Activated CD8-positive, alpha-beta T cell treated with anti-CD3 and anti-CD28 coated beads for 36 hours (primary cell): ENCODE data around the gene ASAH2. TPM values are rescaled to one million over a fixed set of nuclear protein-coding genes. Genes with fewer than 3 reads are reported as not detected.

Source experiments
- ATAC-seq: fragments of 200-7000 bp; cut with Tn5 transposase; one replicate; pipeline ENCODE4 v1.10.0; 2021; ENCODE audit warnings: mild to moderate bottlenecking, moderate library complexity
- CTCF ChIA-PET: fragments of 350-600 bp; sonication (Branson Sonifier 250); formaldehyde crosslinking; loops from one replicate; lab custom pipeline; 2021; ENCODE audit warnings: antibody characterized with exemption; lab: Charles Lee
- POLR2A ChIA-PET: fragments of 350-600 bp; sonication (Branson Sonifier 250); formaldehyde crosslinking; loops from one replicate; lab custom pipeline; 2021; ENCODE audit warnings: antibody characterized with exemption; lab: Charles Lee
- DNase-seq: peaks from one replicate; pipeline ENCODE4 v3.0.0-alpha.2; 2020
- H3K27ac Mint-ChIP-seq: one replicate; pipeline ENCODE4 v1.8.0; 2021; ENCODE audit warnings: mild to moderate bottlenecking, mixed read lengths
- H3K27me3 Mint-ChIP-seq: one replicate; pipeline ENCODE4 v1.8.0; 2021; ENCODE audit warnings: mixed read lengths
- H3K36me3 Mint-ChIP-seq: one replicate; pipeline ENCODE4 v1.8.0; 2021; ENCODE audit warnings: low read depth, mixed read lengths
- H3K4me1 Mint-ChIP-seq: one replicate; pipeline ENCODE4 v1.8.0; 2021; ENCODE audit warnings: low read depth, mixed read lengths
- H3K4me3 Mint-ChIP-seq: one replicate; pipeline ENCODE4 v1.8.0; 2021; ENCODE audit warnings: mild to moderate bottlenecking, moderate library complexity, mixed read lengths
- H3K9me3 Mint-ChIP-seq: one replicate; pipeline ENCODE4 v1.8.0; 2021; ENCODE audit warnings: mixed read lengths
- CTCF ChIP-seq: fragments of 200-600 bp; IDR thresholded peaks from one replicate; pipeline ENCODE4 v1.8.0; 2022; ENCODE audit warnings: antibody characterized with exemption, mild to moderate bottlenecking
- intact Hi-C: fragments of 100-400 bp; cut with micrococcal nuclease; formaldehyde crosslinking; loops from one replicate; pipeline ENCODE4 v1.10.0; 2022
- total RNA-seq, 2 experiments: library from RNA; stranded (reverse); gene quantifications; one replicate each; pipeline ENCODE4 v1.2.3, GENCODE V29; 2021

Gene ASAH2
- 1 to 10 TPM; 1.8 to 2.9 TPM for total RNA-seq

GRCh38 chr10:50251394-50251793 lies at the start of gene ASAH2:
ASAH2 (minus strand) TSS chr10:50251516; CDS start chr10:50248610, 2,906 bp downstream.
- DNase-seq (no peak), ATAC-seq (no peak)
- H3K27ac Mint-ChIP-seq = no peak within 1 kb of the TSS
- CTCF ChIA-PET = interaction anchor here (0.9 to 1.2 kb wide), 2 partner anchors 12 to 24 kb away, joined by 3 read pairs; no protein-coding TSS in a partner anchor
- POLR2A ChIA-PET = no interaction called here
- intact Hi-C loops = no loop called here
- TF ChIP-seq CTCF = no peak
- peaks cover 30% of the 10 kb centered on the region for H3K27me3 Mint-ChIP-seq
- no peaks in the 10 kb centered on the region for H3K9me3 Mint-ChIP-seq
- no peak within 1 kb of the TSS for H3K4me3 Mint-ChIP-seq
- no peaks in the 10 kb centered on the region for H3K4me1 Mint-ChIP-seq
- H3K36me3 Mint-ChIP-seq = no peaks in the 10 kb centered on the region

- intact Hi-C loops = no loop called here
- POLR2A ChIA-PET = no interaction called here
- CTCF ChIA-PET = no interaction called here
- peaks cover 10% of the 10 kb centered on the region for H3K9me3 Mint-ChIP-seq
- ATAC-seq = no peak
- no peak overlapping the region for H3K4me3 Mint-ChIP-seq
- no peak for DNase-seq
- H3K27me3 Mint-ChIP-seq = no peaks in the 10 kb centered on the region
- peaks cover 2% of the 10 kb centered on the region for H3K36me3 Mint-ChIP-seq
- H3K4me1 Mint-ChIP-seq = peaks cover 3% of the 10 kb centered on the region
- H3K27ac Mint-ChIP-seq = no peak overlapping the region
- no peak for TF ChIP-seq CTCF
Observed at GRCh38 chr10:50299948-50300669, 48.8 kb upstream of the ASAH2 start.

GRCh38 chr10:50295367-50295766 lies 44.1 kb upstream of the ASAH2 start:
- ChIA-PET CTCF (interaction anchor here (1.4 to 1.8 kb wide), 2 partner anchors 16 to 20 kb away, joined by 5 read pairs; no protein-coding TSS in a partner anchor), POLR2A (no interaction called here)
- no peak for TF ChIP-seq CTCF
- DNase-seq = no peak
- intact Hi-C loops = no loop called here
- ATAC-seq = no peak
- Mint-ChIP-seq H3K9me3 (peaks cover 8% of the 10 kb centered on the region), H3K4me1 (no peaks in the 10 kb centered on the region), H3K36me3 (no peaks in the 10 kb centered on the region), H3K27me3 (no peaks in the 10 kb centered on the region), H3K4me3 (no peak overlapping the region), H3K27ac (no peak overlapping the region)

GRCh38 chr10:50294582-50294981 lies 43.3 kb upstream of the ASAH2 start:
- H3K27me3 Mint-ChIP-seq = no peaks in the 10 kb centered on the region
- no peaks in the 10 kb centered on the region for H3K4me1 Mint-ChIP-seq
- H3K9me3 Mint-ChIP-seq = peaks cover 8% of the 10 kb centered on the region
- H3K27ac Mint-ChIP-seq = no peak overlapping the region
- no peak for TF ChIP-seq CTCF
- ChIA-PET POLR2A (no interaction called here), CTCF (no interaction called here)
- H3K4me3 Mint-ChIP-seq = no peak overlapping the region
- DNase-seq (no peak), ATAC-seq (no peak)
- intact Hi-C loops = no loop called here
- no peaks in the 10 kb centered on the region for H3K36me3 Mint-ChIP-seq

- H3K36me3 Mint-ChIP-seq = no peaks in the 10 kb centered on the region
- H3K4me3 Mint-ChIP-seq = no peak overlapping the region
- DNase-seq (no peak), ATAC-seq (no peak)
- CTCF ChIA-PET = no interaction called here
- no peak for TF ChIP-seq CTCF
- intact Hi-C loops = no loop called here
- no peaks in the 10 kb centered on the region for H3K4me1 Mint-ChIP-seq
- H3K27me3 Mint-ChIP-seq = no peaks in the 10 kb centered on the region
- no peak overlapping the region for H3K27ac Mint-ChIP-seq
- POLR2A ChIA-PET = no interaction called here
- H3K9me3 Mint-ChIP-seq = peaks cover 6% of the 10 kb centered on the region
Observed at GRCh38 chr10:50293513-50294313, 42.4 kb upstream of the ASAH2 start.
